Lung (tissue), 12 donors: ENCODE data around the gene TMEM131L. TPM values are rescaled to one million over a fixed set of nuclear protein-coding genes. Genes with fewer than 3 reads are reported as not detected.

Source experiments
- ATAC-seq: fragments of 200-7000 bp; cut with Tn5 transposase; one replicate; pipeline ENCODE4 v1.9.1; 2020; ENCODE audit warnings: moderate number of reproducible peaks; ENCODE audit not compliant: insufficient read depth, low FRiP score
- DNase-seq, 3 donors: peaks; one replicate each; pipeline ENCODE4 v3.0.0-alpha.2; 2013 to 2017
- H3K27ac ChIP-seq, 2 donors: one replicate each; pipeline ENCODE4 v1.5.1; 2013; ENCODE audit warnings: mild to moderate bottlenecking in 2 of 2, moderate library complexity in 2 of 2, control low read depth in 1 of 2, inconsistent platforms in 1 of 2, low read depth in 1 of 2, low read length in 1 of 2
- H3K27me3 ChIP-seq, 3 donors: one replicate each; pipeline ENCODE4 v1.5.1; 2013; ENCODE audit warnings: low read length in 2 of 3; ENCODE audit not compliant: control insufficient read depth in 3 of 3, insufficient read depth in 3 of 3
- H3K36me3 ChIP-seq, 4 donors: one replicate each; pipeline ENCODE4 v1.5.1; 2013; ENCODE audit warnings: low read length in 4 of 4, mild to moderate bottlenecking in 1 of 4, moderate library complexity in 1 of 4; ENCODE audit not compliant: control insufficient read depth in 4 of 4, insufficient read depth in 4 of 4
- H3K4me1 ChIP-seq, 5 donors: one replicate each; pipeline ENCODE4 v1.5.1; 2013; ENCODE audit warnings: low read length in 5 of 5, mild to moderate bottlenecking in 2 of 5, moderate library complexity in 1 of 5; ENCODE audit not compliant: control insufficient read depth in 5 of 5, insufficient read depth in 5 of 5
- H3K4me3 ChIP-seq: one replicate; pipeline ENCODE4 v1.5.1; 2013; ENCODE audit warnings: mild to moderate bottlenecking, control low read depth, moderate library complexity
- H3K9ac ChIP-seq, 2 donors: one replicate each; pipeline ENCODE4 v1.5.1; 2013; ENCODE audit warnings: low read length in 2 of 2, control low read depth in 1 of 2; ENCODE audit not compliant: insufficient read depth in 1 of 2
- H3K9me3 ChIP-seq, 4 donors: one replicate each; pipeline ENCODE4 v1.5.1; 2013; ENCODE audit warnings: low read length in 3 of 4, mild to moderate bottlenecking in 1 of 4, moderate library complexity in 1 of 4; ENCODE audit not compliant: control insufficient read depth in 4 of 4, insufficient read depth in 3 of 4
- WGBS, 2 donors: extraction: QIAGEN DNeasy Blood & Tissue Kit; methylation state at CpG; one replicate each; pipeline ENCODE4 v1.1.7; 2013; 5-methylcytosine and 5-hydroxymethylcytosine counted together
- polyA plus RNA-seq, 2 donors: library from polyadenylated mRNA; stranded (reverse); fragments of 200-250 nt; gene quantifications; one replicate each; pipeline ENCODE4 v1.2.1, GENCODE V29; 2013
- total RNA-seq, 2 donors: library from RNA; depleted of rRNA in 1 of 2; stranded (reverse); fragments of >200 nt in 1 of 2; gene quantifications; one replicate each; pipeline ENCODE4 v1.2.1, GENCODE V29; 2014 to 2021
- TF ChIP-seq, protein P1 (sequence below): IDR thresholded peaks from 2 replicates; pipeline ENCODE4 v1.5.1; 2012; ENCODE audit warnings: mild to moderate bottlenecking; ENCODE audit errors: control extremely low read depth, extremely low read depth
- donor health status: control.
- donor health status: control.
- donor health status: Bipolar disorder and iron deficiency.
- donor health status: healthy.
- donor health status: DM: yes; HTN: yes; CAD: no.

TMEM131L gene
- total and polyA plus RNA-seq, 4 donors = 2.9 to 40.6 (median 11.8) TPM

DNA sequence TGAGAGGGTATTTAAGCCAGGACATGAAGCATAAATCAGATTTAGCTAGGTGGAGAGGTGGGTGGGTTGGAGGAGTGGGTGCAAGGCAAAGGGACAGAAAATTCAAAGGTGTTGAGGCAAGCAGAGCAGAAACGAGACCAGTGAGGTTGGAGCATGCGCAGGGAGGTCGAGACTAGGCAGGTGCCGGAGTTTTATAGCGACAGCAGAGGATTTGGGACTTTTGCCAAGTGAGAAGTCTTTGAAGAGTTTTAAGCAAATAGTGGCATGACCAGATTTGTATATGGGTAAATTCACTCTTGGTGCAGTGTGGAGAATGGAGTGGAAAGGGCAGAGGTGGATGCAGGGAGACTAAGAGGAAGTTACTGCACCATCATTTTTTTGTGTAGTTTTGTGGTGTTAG is 110.9 kb downstream of the TMEM131L start:
- TF ChIP-seq, protein P1, sequence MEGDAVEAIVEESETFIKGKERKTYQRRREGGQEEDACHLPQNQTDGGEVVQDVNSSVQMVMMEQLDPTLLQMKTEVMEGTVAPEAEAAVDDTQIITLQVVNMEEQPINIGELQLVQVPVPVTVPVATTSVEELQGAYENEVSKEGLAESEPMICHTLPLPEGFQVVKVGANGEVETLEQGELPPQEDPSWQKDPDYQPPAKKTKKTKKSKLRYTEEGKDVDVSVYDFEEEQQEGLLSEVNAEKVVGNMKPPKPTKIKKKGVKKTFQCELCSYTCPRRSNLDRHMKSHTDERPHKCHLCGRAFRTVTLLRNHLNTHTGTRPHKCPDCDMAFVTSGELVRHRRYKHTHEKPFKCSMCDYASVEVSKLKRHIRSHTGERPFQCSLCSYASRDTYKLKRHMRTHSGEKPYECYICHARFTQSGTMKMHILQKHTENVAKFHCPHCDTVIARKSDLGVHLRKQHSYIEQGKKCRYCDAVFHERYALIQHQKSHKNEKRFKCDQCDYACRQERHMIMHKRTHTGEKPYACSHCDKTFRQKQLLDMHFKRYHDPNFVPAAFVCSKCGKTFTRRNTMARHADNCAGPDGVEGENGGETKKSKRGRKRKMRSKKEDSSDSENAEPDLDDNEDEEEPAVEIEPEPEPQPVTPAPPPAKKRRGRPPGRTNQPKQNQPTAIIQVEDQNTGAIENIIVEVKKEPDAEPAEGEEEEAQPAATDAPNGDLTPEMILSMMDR = no peak
- Histone ChIP-seq H3K4me1 (peaks cover 0 to 20% (median 2%) of the 10 kb centered on the region in 5 donors), H3K27me3 (no peaks in the 10 kb centered on the region), H3K27ac (no peak overlapping the region), H3K9me3 (no peaks in the 10 kb centered on the region), H3K36me3 (peaks cover 0 to 3% (median 0%) of the 10 kb centered on the region in 4 donors), H3K4me3 (no peak overlapping the region), H3K9ac (no peak overlapping the region)
- WGBS, 2 donors = 71 to 83% methylated on average over 5 of the region's 5 CpGs
- peak in 1 of 3 donors; percentile 40 for DNase-seq
- no peak for ATAC-seq

DNA sequence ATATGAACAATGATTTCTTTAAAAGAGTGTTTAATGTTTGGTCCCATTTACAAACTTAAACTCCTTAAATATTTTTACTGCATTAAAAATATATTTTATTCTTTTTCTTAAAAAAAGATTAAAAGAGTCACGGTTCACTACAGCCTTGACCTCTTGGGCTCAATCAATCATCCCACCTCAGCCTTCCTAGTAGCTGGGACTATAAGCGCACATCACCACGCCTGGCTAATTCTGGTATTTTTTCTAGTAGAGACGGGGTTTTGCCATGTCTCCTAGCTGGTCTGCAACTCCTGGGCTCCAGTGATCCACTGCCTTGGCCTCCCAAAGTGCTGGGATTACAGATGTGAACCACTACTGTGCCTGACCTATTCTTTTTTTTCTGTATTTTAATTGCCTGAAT is 113.2 kb downstream of the TMEM131L start:
- WGBS, 2 donors = 95 to 96% methylated on average over 4 of the region's 4 CpGs

DNA sequence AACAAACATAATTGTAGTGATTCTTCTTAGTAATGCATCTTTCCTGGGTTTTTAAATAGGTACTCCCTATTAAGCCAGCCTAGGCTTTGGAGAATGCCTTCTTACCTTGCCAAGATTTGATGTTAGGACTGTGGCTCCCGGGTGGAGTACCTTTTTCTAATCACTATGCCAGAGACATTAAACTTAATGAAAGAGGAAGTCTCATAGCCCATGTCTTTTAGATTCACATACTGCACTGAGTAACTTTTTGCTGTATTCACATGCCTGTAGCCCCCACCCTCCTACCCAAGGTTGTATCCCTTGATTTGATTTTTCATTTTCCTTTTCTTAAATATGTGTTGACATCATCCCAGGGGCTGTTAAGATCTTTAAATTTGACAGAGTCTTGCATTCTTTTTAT is 113.7 kb downstream of the TMEM131L start:
- Histone ChIP-seq H3K4me1 (peaks cover 0 to 4% (median 0%) of the 10 kb centered on the region in 5 donors), H3K4me3 (no peak overlapping the region), H3K27ac (no peak overlapping the region), H3K9me3 (no peaks in the 10 kb centered on the region), H3K9ac (no peak overlapping the region), H3K36me3 (peaks cover 0 to 5% (median 4%) of the 10 kb centered on the region in 4 donors), H3K27me3 (no peaks in the 10 kb centered on the region)
- no peak for ATAC-seq
- TF ChIP-seq, protein P1 = no peak
- no peak for DNase-seq
- WGBS, 2 donors = 48 to 50% methylated on average over 1 of the region's 1 CpG

More for the DNA sequence above, 113.2 kb downstream of the TMEM131L start:
- no peak overlapping the region for H3K9ac ChIP-seq
- H3K9me3 ChIP-seq = no peaks in the 10 kb centered on the region
- H3K27me3 ChIP-seq = no peaks in the 10 kb centered on the region
- no peak overlapping the region for H3K4me3 ChIP-seq
- ATAC-seq (no peak), DNase-seq (no peak)
- no peak overlapping the region for H3K27ac ChIP-seq
- TF ChIP-seq, protein P1 = no peak
- H3K36me3 ChIP-seq = peaks cover 0 to 3% (median 3%) of the 10 kb centered on the region in 4 donors
- peaks cover 0 to 4% (median 0%) of the 10 kb centered on the region in 5 donors for H3K4me1 ChIP-seq

DNA sequence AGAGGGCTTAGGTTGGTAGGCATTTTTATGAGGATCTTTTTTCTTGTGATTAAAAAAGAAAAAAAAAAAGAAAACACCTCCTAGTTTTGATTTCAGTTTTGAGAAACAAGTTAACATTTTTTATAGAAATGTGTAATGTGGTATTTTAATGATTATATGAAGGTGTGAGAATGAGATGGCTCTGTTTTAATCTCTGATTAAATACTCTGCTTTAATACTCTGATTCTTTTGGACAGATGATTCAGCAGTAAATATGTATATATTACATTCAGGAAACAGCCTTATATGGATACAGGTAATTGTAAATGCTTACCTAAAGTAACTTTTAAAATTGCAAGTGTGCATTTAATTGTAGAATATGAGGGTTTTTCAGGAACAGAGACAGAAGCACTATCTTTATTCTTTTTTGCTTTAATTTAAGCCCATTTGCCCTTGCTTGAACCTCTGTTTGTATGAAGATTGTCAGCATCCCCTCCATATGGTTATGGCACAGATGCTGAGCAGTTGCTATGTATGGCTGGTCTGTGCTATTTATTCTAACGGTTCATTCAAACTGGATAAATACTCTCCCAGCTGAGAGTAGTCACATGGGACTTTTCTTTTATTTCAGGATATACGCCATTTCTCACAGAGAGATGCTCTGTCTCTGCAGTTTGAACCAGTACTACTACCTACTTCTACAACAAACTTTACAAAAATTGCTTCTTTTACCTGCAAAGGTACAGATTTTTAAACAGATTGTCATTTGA is 117.0 kb downstream of the TMEM131L start:
- WGBS, 2 donors = 83 to 92% methylated on average over 2 of the region's 2 CpGs
- TF ChIP-seq, protein P1 = no peak

More for the DNA sequence above, 117.0 kb downstream of the TMEM131L start:
- Histone ChIP-seq H3K4me3 (no peak overlapping the region), H3K27me3 (no peaks in the 10 kb centered on the region), H3K36me3 (peaks cover 0 to 11% (median 8%) of the 10 kb centered on the region in 4 donors), H3K9ac (no peak overlapping the region), H3K9me3 (no peaks in the 10 kb centered on the region), H3K4me1 (no peaks in the 10 kb centered on the region), H3K27ac (no peak overlapping the region)
- ATAC-seq (no peak), DNase-seq (no peak)
